Pons (tissue), 1 donor: ENCODE results near the gene CENPVL3.
A peak's percentile ranks its signal among the peaks of the same experiment; 100 is the strongest.
"Not testable (repeated sequence)": the region's sequence is repeated elsewhere in the genome, so short reads cannot be mapped to it uniquely, and the experiment has no call there.

Experiments used
- DNase-seq: peaks from one replicate; pipeline ENCODE4 v3.0.0-alpha.2; 2016; ENCODE audit warnings: low spot score

The CENPVL3 gene

GRCh38 chrX:51618241-51619155, at the start of gene CENPVL3:
TSS of gene CENPVL3 (minus strand) at chrX:51618912. CDS start at chrX:51618873, 39 bp downstream.
- DNase-seq = not testable (repeated sequence)

GRCh38 chrX:51665981-51666380, 47.3 kb upstream of the CENPVL3 start:
- DNase-seq = no peak

GRCh38 chrX:51643377-51643776, 24.7 kb upstream of the CENPVL3 start:
- no peak for DNase-seq

- peak; percentile 42 for DNase-seq
These were observed 22.8 kb upstream of the CENPVL3 start for GRCh38 chrX:51641421-51642021.

GRCh38 chrX:51636511-51636910, 17.8 kb upstream of the CENPVL3 start:
- DNase-seq = not testable (repeated sequence)

GRCh38 chrX:51614353-51615012, 4.2 kb downstream of the CENPVL3 start:
- peak; percentile 14 for DNase-seq

- no peak for DNase-seq
These were observed 9.9 kb downstream of the CENPVL3 start for GRCh38 chrX:51608766-51609165.

- peak; percentile 7 for DNase-seq
These were observed 10.6 kb downstream of the CENPVL3 start for GRCh38 chrX:51608126-51608525.

- DNase-seq = no peak
These were observed 12.3 kb downstream of the CENPVL3 start for GRCh38 chrX:51606446-51606845.

GRCh38 chrX:51598899-51599298, 19.8 kb downstream of the CENPVL3 start:
- no peak for DNase-seq

- no peak for DNase-seq
These were observed 46.8 kb downstream of the CENPVL3 start for GRCh38 chrX:51571874-51572273.

- no peak for DNase-seq
These were observed 49.2 kb downstream of the CENPVL3 start for GRCh38 chrX:51569561-51569960.

GRCh38 chrX:51568586-51568985, 50.1 kb downstream of the CENPVL3 start:
- DNase-seq = no peak
